ENCODE measurements around the gene NINJ1.
"Not testable (repeated sequence)": the region's sequence is repeated elsewhere in the genome, so short reads cannot be mapped to it uniquely, and the experiment has no call there.

NINJ1 gene

DNA sequence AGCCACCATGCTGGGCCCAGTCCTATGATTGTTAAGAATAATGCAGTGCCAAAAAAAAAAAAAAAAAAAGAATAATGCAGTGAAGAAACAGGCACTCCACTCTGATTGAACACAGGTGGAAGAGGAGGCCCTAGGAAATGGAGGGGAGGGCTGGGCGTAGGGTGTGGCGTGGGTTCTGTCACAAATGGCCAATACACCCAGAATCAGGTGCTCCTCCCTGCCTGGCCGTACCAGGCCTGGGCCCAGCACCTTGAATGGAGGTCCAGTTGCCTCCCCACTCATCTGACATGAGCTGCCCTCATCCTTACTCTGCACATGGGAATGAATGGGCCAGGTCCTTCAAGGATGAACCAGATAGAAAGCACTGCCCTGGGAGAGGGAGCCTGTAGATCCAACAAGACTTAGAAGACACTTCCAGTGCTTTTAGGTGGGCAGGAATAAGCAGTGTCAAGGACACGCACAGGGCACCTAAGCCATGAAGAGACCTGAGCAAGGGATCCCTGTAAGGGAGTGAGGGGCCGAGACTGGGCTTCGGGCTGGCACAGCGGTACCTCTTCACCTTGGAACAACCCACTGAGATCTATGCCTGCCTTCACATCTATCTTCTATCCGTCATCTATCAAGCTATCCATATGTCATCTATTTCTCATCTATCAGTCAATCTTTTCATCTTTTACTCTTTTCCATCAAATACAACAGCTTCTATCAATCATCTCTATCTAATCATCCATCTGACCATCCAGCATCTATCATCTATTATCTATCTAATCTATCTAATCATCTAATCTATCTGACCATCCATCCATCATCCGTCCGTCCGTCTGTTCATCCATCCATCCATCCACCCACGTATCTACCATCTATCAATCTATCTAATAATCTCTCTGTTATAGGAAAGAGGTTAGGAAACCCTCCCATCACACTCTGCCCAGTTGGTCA lies 15.9 kb downstream of the NINJ1 start:
- no peak for DNase-seq

DNA sequence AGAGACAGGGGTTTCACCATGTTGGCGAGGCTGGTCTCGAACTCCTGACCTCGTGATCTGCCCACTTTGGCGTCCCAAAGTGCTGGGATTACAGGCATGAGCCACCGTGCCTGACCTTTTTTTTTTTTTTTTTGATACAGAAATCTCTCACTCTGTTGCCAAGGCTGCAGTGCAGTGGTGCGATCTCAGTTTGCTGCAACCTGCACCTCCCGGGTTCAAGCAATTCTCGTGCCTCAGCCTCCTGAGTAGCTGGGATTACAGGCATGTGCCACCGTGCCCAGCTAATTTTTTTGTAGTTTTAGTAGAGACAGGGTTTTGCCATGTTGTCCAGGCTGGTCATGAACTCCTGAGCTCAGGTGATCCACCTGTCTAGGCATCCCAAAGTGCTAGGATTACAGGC lies 16.5 kb downstream of the NINJ1 start:
- DNase-seq: not testable (repeated sequence)

DNA sequence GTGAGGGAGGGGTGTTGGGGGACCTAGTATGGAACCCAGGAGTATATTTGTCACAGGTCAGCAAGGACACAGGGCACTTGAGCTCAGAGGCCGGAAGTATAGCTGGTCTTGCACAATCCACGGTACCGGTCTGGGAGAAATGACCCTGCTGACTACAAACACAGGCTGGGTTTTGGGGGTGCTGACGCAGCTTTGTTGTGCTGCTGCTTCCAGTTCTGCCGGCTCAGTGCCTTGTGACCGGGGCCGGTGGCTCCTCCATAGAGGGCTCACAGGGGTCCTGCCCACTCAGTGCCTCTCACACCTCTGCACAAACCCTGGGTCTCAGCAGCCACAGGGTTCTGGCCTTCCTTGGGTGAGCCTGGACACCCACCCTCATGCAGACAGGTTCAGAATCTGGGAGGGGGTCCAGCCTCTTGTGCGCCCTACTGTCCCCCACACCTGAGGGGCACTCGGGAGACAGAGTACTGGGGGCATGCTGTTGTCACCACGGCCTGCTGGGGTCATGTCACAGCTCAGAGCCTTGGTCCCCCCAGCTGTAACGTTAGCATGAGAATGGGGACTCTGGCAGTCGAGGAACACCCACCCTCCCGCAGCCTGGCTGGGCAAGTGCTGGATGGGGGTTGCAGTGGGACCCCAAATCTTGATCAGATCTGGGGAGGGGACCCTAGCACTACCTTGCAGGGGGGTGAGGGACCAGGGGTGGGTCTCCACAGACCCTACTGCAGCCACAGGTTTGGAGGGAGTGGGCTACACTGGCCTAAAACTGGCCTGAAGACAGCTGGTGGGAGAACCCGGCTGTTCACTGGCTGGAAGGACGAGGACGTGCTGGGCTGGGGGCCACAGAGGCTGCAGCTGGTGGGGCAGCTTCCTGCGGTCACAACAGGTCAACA lies 17.7 kb downstream of the NINJ1 start:
- DNase-seq: no peak

DNA sequence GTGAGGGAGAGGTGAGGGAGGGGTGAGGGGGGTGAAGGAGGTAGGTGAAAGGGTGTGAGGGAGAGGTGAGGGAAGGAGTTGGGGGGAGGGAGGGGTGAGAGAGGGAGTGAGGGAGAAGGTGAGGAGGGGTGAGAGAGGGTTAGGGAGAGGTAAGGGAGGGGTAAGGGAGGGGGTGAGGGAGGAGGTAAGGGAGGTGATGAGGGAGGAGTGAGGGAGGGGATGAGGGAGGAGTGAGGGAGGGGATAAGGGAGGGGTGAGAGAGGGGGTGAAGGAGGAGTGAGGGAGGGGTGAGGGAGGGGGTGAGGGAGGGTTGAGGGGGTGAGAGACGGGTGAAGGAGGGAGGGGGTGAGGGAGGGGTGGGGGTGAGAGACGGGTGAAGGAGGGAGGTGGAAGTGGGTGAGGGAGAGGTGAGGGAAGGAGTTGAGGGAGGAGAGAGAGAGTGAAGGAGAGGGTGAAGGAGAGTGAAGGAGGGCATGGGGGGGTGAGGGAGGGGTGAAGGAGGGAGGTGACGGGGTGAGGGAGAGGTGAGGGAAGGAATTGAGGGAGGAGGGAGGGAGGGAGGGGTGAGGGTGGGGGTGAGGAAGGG lies 18.5 kb downstream of the NINJ1 start:
- no peak for DNase-seq

DNA sequence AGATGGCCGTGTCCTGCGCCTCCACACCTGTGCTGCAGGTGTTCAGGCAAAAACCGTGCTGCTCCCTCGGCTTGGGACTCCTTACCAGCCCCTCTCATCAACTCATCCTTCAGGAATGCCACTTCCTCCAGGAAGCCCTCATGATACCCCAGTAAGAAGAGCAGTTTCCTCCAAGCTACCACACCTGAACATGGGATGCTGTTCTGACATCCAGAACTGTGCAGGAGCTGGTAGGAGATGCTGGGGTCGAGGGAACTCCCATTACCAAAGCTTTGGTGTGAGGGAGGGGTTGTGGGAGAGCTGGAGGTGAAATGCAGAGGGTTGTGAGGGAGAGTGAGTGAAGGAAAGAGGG lies 19.1 kb downstream of the NINJ1 start:
- no peak for DNase-seq

DNA sequence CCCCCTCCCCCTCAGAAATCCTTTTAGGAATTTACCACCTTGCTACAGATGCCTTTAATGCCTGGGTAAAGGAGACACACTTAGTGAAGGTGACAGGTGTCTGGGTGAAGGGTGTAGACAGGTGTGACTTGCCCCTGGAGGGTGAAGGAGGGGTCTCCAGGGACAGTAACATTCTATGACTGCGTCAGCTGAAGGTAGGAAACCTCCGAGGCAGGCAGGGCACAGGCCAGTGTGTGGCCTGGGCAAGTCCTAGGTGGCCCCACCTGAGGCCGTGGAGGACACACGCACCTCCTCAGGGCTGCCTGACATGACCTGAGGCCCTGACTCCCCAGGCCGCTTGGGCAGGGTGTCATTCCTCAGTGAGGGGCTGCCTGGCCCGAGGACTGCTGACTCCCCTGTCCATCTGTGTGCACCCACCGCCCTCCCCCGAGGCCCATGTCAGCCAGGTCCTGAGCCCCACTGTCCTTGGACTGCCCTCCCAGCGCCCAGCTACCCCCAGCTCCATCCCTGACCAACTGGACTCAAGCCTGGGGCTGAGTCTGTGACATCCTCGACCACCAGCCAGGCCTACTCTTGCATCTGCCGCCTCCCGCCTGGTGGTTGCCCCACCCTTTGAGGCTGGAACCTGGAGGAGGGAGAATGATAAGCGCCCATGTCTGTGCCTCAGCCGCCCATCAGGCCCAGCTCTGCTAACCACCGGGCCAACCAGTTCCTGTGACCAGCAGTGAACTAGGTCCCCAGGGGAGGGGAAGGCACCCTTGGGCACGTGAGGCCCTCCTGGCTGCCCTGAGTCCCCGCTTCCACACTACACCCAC lies 19.7 kb downstream of the NINJ1 start:
- DNase-seq: no peak

DNA sequence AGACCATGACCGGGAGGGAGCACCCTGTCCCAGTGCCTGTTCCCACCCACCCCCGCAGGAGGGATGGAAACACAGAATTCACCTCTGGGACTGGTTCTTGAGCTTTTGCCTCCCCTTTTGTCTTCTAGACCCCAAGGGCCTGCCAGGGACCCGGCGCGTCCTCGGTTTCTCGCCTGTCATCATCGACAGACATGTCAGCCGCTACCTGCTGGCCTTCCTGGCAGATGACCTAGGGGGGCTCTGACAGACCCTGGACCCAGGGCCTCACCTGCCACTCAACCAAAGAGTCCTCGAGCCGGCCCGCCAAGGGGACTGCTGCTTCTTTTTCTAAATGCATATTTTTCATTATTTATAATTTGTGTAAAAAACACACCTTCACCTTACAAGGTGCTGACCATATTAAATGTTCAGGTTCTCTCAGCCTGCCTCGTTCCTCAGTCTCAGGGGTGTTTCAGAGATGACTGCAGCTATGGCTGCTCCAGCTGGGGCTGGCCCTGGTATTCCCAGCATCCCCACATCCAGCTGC lies 21.1 kb downstream of the NINJ1 start:
- no peak for DNase-seq

DNA sequence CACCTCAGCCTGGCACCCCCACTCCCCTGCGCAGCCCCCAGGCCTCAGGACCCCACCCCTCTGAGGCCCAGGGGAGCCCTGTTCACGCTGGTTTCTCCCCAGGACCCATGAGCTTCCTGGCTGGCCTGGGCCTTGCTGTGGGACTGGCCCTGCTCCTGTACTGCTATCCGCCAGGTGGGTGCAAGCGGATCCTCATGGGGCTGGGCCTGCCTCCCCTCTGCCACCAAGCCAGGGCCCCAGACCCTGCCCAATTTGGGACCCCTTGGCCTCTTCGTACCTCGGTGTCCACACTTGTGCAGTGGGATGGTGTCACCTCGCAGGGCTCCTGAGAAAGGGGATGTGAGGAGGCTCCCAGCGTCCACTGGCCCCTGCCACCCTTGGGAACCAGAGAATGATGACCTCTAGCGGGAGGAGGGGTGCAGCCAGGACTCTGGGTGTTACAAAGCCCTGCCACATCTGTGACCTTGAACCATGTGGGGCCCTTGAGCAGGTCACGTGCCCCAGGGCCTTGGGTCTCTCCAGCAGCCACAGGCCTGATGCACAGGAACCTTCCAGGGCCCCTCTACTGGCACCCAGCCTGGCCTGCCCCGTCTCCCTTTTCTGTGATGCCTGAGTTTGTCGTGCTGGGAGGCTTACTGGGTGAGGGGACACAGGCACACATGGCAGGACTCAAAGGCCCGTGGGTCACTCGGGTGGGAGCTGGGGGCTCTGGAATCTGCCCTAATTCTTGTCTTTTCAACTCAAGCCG lies 21.8 kb downstream of the NINJ1 start:
- no peak for DNase-seq

DNA sequence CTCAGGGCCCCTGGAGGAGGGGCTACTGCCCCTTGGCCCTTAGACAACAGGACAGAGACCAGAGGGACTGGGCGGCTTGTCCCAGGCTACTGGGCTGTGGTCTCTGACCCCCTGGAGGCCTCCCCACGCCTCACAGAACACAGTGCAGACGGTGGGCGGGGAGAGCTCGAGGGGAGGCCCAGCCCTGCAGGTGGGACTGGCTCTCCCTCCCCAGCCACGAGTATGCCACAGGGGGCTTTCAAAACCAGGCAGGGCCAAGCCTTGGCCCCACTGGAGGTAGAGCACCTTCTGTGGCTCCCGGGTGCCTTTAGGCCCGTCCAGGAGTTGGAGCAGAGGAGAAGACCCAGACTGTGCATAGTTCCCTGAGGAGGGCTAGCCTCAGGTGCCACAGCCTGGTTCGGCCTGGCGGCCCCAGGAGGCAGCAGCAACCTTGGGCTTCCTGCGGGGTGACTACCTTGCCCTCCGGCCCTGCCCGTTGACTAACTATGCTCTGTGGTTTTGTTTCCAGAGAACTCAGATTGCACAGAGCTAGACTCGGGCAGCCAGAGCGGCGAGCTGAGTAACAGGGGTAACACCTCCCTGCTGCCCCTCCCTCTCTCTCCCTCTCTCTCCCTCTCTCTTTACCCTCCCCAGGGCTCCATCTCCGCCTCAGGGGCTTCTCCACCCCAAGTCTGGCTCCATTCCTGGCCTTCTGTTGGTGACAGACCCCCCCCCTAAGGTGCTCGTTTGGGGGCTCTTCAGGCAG lies 22.5 kb downstream of the NINJ1 start:
- DNase-seq: no peak

DNA sequence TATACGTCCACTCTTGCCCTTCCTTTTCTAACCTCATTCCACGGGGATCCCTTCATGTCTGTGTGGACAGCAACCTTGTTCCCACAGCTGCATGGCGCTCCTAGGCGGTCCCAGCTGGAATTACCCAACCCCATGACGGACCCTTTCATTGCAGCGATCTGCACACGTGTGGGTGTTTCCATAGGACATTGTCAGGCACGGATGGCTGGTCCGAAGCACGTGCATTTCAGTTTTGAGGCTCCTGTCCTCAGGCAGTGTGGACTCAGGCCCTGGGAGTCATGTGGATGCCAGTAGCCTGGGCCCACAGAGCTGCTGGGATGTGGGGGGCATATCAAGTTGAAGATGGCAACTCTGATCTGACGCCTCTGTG lies 23.1 kb downstream of the NINJ1 start:
- no peak for DNase-seq

DNA sequence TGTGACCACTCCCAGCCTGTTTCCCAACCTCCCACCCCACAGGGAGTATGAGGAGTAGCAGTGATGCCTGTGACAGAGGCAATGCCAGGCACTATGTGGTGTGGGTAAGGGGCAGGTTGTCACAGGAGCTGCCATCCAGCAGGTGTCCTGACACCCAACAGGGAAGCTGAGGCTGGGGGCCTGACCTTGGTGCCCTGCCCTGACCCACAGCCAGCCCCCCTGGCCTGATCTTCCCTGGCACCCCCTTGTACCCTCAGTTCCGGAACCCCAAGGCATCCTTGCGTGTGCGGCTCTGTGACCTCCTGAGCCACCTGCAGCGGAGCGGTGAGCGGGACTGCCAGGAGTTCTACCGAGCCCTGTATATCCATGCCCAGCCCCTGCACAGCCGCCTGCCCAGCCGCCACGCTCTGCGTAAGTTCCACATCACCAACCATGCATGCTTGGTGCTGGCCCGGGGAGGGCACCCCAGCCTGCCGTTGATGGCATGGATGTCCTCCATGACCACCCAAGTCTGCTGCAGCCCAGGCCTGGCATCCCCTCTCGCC lies 23.7 kb downstream of the NINJ1 start:
- DNase-seq: no peak

DNA sequence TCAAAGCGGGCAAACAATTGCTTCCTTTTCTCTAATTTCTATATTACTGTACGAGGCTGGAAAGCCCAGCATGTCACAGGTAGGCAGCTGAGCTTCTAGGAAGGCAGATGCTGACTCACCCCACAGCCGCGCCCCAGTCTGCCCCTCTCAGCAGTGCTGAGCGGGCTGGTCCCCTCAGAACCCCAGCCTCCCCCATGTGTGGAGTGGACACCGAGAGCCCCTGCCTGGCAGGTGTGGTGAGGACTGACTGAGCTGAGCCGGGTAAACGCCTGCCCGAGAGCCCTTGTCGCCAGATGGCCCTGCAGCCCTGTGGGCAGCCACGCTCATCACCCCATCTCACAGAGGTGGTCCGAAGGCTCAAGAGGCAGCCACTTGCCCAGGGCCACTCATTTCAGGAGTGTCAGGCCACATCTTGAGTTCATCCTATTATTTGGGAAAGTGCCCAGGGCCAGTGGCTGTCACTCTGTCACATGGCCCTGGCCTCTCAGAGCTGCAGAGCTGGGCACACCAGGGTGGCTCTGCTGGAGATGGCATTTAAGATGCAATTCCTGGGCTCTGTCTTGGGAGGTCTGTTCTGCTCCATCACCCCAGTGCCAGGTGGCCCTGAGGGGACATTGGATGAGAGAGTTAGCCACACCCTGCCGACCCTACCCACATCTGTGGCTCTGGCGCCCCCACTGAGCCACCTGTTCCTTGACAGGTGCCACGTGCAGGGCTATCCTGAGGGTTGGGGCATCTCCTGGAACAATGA lies 25.6 kb downstream of the NINJ1 start:
- DNase-seq: no peak

DNA sequence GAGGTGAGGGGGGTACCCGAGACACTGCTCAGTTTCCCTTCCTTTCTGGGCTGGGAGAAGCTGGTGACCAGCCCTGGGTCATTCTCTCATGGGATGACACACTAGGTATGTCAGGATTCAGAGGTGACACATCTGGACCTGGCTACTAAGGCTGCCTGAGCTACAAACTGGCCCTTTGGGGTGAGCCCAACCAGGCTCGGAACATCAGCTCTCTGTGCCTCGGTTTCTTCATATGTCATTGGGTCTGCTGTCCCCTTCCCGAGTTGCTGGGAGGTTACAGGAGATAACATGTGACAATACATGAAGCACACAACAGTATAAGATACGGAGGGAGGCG lies 26.3 kb downstream of the NINJ1 start:
- DNase-seq: no peak

DNA sequence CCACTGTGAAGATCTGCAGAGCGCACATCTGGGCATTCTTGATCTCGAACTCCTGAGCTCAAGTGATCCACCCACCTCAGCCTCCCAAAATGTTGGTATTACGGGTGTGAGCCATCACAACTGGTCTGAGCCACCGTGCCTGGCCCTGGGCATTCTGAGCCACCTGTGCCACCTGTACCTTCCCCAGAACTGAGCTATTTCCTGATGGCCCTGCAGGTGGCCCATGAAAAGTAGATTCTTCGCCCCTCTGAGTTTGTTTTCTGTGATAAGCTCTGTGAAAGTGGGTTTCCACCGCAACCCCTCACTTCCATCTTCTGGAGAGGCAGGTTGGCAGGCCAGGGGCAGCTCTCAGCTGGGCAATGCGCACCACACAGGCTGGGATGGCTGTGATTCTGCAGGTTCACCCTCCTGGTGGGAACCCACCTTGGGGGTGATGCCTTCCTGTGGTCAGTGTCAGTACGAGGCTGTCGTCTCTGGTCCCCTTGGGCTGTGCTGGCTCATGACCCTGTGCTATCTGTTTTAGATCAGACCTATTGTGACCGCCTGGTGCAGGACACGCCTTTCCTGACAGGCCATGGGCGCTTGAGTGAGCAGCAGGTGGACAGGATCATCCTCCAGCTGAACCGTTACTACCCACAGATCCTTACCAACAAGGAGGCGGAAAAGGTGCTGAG lies 26.8 kb downstream of the NINJ1 start:
- no peak for DNase-seq

DNA sequence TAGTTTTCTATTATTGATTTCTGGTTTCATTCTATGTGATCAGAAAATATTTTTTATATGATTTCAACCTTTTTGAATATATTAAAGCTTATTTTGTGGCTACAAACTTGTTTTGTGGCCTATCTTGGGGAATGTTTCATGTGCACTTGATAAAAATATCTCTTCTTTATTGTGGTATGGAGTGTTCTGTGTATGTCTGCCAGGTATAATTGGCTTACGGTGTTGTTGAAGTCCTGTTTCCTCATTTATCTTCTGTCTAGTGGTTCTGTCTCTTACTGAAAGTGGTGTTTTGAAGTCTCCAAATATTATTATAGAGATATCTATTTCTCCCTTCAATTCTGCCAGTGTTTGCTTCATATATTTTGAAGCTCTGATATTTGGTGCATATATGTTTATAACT lies 28.4 kb downstream of the NINJ1 start:
- DNase-seq: no peak

DNA sequence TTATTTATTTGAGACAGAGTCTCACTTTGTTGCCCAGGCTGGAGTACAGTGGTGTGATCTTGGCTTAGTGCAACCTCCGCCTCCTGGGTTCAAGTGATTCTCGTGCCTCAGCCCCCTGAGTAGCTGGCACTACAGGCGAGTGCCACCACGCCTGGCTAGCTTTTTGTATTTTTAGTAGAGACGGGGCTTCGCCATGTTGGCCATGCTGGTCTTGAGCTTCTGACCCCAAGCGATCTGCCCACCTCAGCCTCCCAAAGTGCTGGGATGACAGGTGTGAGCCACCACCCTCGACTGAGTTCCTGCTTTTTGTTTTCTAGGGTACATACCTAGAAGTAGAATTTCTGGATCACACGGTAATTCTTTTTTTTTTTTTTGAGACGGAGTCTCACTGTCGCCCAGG lies 33.0 kb downstream of the NINJ1 start:
- not testable (repeated sequence) for DNase-seq

DNA sequence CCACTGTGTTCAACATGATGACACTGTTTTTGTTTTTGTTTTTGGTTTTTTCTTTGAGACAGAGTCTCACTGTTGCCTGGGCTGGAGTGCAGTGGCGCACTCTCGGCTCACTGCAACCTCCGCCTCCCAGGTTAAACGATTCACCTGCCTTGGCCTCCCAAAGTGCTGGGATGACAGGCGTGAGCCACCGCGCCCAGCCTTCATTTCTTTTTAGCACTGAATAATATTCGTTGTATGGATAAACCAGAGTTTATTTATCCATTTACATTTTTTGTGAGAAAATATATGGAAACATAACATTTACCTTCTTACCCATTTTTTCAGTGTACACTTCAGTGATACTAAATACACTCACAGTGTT lies 33.8 kb downstream of the NINJ1 start:
- DNase-seq: no peak

DNA sequence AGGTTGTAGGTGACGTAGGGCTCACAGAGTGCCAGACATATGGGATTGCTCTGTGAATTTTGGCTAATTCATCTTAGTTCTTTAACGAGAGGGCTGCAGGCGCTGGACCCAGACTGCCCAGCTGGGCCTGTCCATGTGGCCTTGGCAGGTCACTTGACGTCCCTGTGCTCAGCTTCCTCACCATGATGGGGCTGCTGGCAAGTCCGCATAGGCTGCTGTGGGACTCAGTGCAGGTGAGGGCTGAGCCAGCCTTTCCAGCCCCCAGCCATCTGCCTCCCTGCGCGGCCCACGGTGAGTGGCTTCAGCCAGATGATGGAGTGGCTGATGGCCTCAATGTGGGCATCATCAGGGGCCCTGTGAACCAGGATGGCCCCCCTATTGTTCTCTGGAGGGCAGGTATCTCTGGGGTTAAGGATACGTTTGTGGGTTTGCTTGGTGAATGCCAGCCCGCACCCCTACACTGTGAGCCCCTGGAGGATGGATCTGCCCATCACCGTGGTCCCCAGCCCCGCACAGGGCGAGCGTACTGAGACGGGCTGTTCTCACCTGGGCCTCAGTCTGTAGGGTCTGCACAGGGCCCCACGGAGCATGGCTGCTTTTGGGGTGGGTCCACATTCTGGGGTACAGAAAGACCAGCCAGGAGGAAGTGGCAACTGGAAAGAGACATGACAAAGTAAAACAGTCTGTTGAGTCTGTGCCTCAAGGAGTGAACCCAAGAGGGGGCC lies 34.3 kb downstream of the NINJ1 start:
- no peak for DNase-seq
